ENCODE data around the gene ALG12.
A peak's percentile ranks its signal among the peaks of the same experiment; 100 is the strongest.

ALG12 gene

GRCh38 chr22:49871482-49871881 is 46.8 kb downstream of the ALG12 start:
- H3K36me3 ChIP-seq (ENCODE audit: control insufficient read depth in 5 of 5, insufficient read depth in 5 of 5, low read length in 5 of 5), result peaks cover 0 to 4% (median 2%) of the 10 kb centered on the region in 5 donors
- no peak overlapping the region for H3K27ac ChIP-seq (ENCODE audit: low read depth, low read length)
- H3K4me1 ChIP-seq (ENCODE audit: control insufficient read depth in 5 of 5, insufficient read depth in 5 of 5, low read length in 5 of 5), result peaks cover 0 to 3% (median 0%) of the 10 kb centered on the region in 5 donors
- H3K9ac ChIP-seq (ENCODE audit: low read length in 5 of 5), result no peak overlapping the region
- no peaks in the 10 kb centered on the region for H3K27me3 ChIP-seq (ENCODE audit: control insufficient read depth in 5 of 5, insufficient read depth in 4 of 5, low read length in 5 of 5)
- peaks cover 8 to 27% (median 25%) of the 10 kb centered on the region in 5 donors for H3K9me3 ChIP-seq (ENCODE audit: control insufficient read depth in 5 of 5, low read length in 5 of 5)
- H3K4me3 ChIP-seq (ENCODE audit: low read depth in 1 of 5, low read length in 5 of 5), result no peak overlapping the region

- Histone ChIP-seq H3K9ac (ENCODE audit: low read length in 5 of 5) (no peak overlapping the region), H3K9me3 (ENCODE audit: control insufficient read depth in 5 of 5, low read length in 5 of 5) (peaks cover 13 to 38% (median 34%) of the 10 kb centered on the region in 5 donors), H3K36me3 (ENCODE audit: control insufficient read depth in 5 of 5, insufficient read depth in 5 of 5, low read length in 5 of 5) (peaks cover 0 to 3% (median 2%) of the 10 kb centered on the region in 5 donors), H3K4me3 (ENCODE audit: low read depth in 1 of 5, low read length in 5 of 5) (no peak overlapping the region), H3K27ac (ENCODE audit: low read depth, low read length) (no peak overlapping the region), H3K27me3 (ENCODE audit: control insufficient read depth in 5 of 5, insufficient read depth in 4 of 5, low read length in 5 of 5) (no peaks in the 10 kb centered on the region), H3K4me1 (ENCODE audit: control insufficient read depth in 5 of 5, insufficient read depth in 5 of 5, low read length in 5 of 5) (peaks cover 0 to 3% (median 0%) of the 10 kb centered on the region in 5 donors)
These were observed 48.2 kb downstream of the ALG12 start for GRCh38 chr22:49869845-49870712.

- H3K36me3 ChIP-seq (ENCODE audit: control insufficient read depth in 5 of 5, insufficient read depth in 5 of 5, low read length in 5 of 5), result peaks cover 0 to 3% (median 2%) of the 10 kb centered on the region in 5 donors
- no peak overlapping the region for H3K9ac ChIP-seq (ENCODE audit: low read length in 5 of 5)
- H3K27ac ChIP-seq (ENCODE audit: low read depth, low read length), result no peak overlapping the region
- no peaks in the 10 kb centered on the region for H3K27me3 ChIP-seq (ENCODE audit: control insufficient read depth in 5 of 5, insufficient read depth in 4 of 5, low read length in 5 of 5)
- H3K4me1 ChIP-seq (ENCODE audit: control insufficient read depth in 5 of 5, insufficient read depth in 5 of 5, low read length in 5 of 5), result peaks cover 0 to 3% (median 0%) of the 10 kb centered on the region in 5 donors
- H3K4me3 ChIP-seq (ENCODE audit: low read depth in 1 of 5, low read length in 5 of 5), result no peak overlapping the region
- peaks cover 13 to 39% (median 35%) of the 10 kb centered on the region in 5 donors for H3K9me3 ChIP-seq (ENCODE audit: control insufficient read depth in 5 of 5, low read length in 5 of 5)
These were observed 49.0 kb downstream of the ALG12 start for GRCh38 chr22:49869086-49869830.

GRCh38 chr22:49867303-49868265 is 50.7 kb downstream of the ALG12 start:
- peaks cover 13 to 38% (median 35%) of the 10 kb centered on the region in 5 donors for H3K9me3 ChIP-seq (ENCODE audit: control insufficient read depth in 5 of 5, low read length in 5 of 5)
- H3K4me1 ChIP-seq (ENCODE audit: control insufficient read depth in 5 of 5, insufficient read depth in 5 of 5, low read length in 5 of 5), result peaks cover 0 to 3% (median 0%) of the 10 kb centered on the region in 5 donors
- H3K4me3 ChIP-seq (ENCODE audit: low read depth in 1 of 5, low read length in 5 of 5), result peak overlapping the region in 1 of 5 donors; percentile 15
- H3K36me3 ChIP-seq (ENCODE audit: control insufficient read depth in 5 of 5, insufficient read depth in 5 of 5, low read length in 5 of 5), result peaks cover 0 to 3% (median 0%) of the 10 kb centered on the region in 5 donors
- H3K9ac ChIP-seq (ENCODE audit: low read length in 5 of 5), result no peak overlapping the region
- H3K27me3 ChIP-seq (ENCODE audit: control insufficient read depth in 5 of 5, insufficient read depth in 4 of 5, low read length in 5 of 5), result no peaks in the 10 kb centered on the region
- no peak overlapping the region for H3K27ac ChIP-seq (ENCODE audit: low read depth, low read length)

- H3K27me3 ChIP-seq (ENCODE audit: control insufficient read depth in 5 of 5, insufficient read depth in 4 of 5, low read length in 5 of 5), result no peaks in the 10 kb centered on the region
- H3K4me3 ChIP-seq (ENCODE audit: low read depth in 1 of 5, low read length in 5 of 5), result no peak overlapping the region
- peaks cover 13 to 38% (median 35%) of the 10 kb centered on the region in 5 donors for H3K9me3 ChIP-seq (ENCODE audit: control insufficient read depth in 5 of 5, low read length in 5 of 5)
- H3K9ac ChIP-seq (ENCODE audit: low read length in 5 of 5), result no peak overlapping the region
- peaks cover 0 to 7% (median 4%) of the 10 kb centered on the region in 5 donors for H3K4me1 ChIP-seq (ENCODE audit: control insufficient read depth in 5 of 5, insufficient read depth in 5 of 5, low read length in 5 of 5)
- H3K27ac ChIP-seq (ENCODE audit: low read depth, low read length), result no peak overlapping the region
- H3K36me3 ChIP-seq (ENCODE audit: control insufficient read depth in 5 of 5, insufficient read depth in 5 of 5, low read length in 5 of 5), result peaks cover 0 to 3% (median 0%) of the 10 kb centered on the region in 5 donors
These were observed 51.6 kb downstream of the ALG12 start for GRCh38 chr22:49866646-49867045.

- Histone ChIP-seq H3K36me3 (ENCODE audit: control insufficient read depth in 5 of 5, insufficient read depth in 5 of 5, low read length in 5 of 5) (peaks cover 0 to 3% (median 0%) of the 10 kb centered on the region in 5 donors), H3K9me3 (ENCODE audit: control insufficient read depth in 5 of 5, low read length in 5 of 5) (peaks cover 13 to 38% (median 35%) of the 10 kb centered on the region in 5 donors), H3K4me1 (ENCODE audit: control insufficient read depth in 5 of 5, insufficient read depth in 5 of 5, low read length in 5 of 5) (peaks cover 0 to 7% (median 4%) of the 10 kb centered on the region in 5 donors), H3K4me3 (ENCODE audit: low read depth in 1 of 5, low read length in 5 of 5) (no peak overlapping the region), H3K27ac (ENCODE audit: low read depth, low read length) (no peak overlapping the region), H3K27me3 (ENCODE audit: control insufficient read depth in 5 of 5, insufficient read depth in 4 of 5, low read length in 5 of 5) (no peaks in the 10 kb centered on the region), H3K9ac (ENCODE audit: low read length in 5 of 5) (no peak overlapping the region)
These were observed 52.1 kb downstream of the ALG12 start for GRCh38 chr22:49866134-49866533.

GRCh38 chr22:49865156-49865555 is 53.1 kb downstream of the ALG12 start:
- Histone ChIP-seq H3K9ac (ENCODE audit: low read length in 5 of 5) (no peak overlapping the region), H3K27me3 (ENCODE audit: control insufficient read depth in 5 of 5, insufficient read depth in 4 of 5, low read length in 5 of 5) (no peaks in the 10 kb centered on the region), H3K4me1 (ENCODE audit: control insufficient read depth in 5 of 5, insufficient read depth in 5 of 5, low read length in 5 of 5) (peaks cover 0 to 7% (median 4%) of the 10 kb centered on the region in 5 donors), H3K36me3 (ENCODE audit: control insufficient read depth in 5 of 5, insufficient read depth in 5 of 5, low read length in 5 of 5) (peaks cover 0 to 3% (median 0%) of the 10 kb centered on the region in 5 donors), H3K27ac (ENCODE audit: low read depth, low read length) (no peak overlapping the region), H3K9me3 (ENCODE audit: control insufficient read depth in 5 of 5, low read length in 5 of 5) (peaks cover 13 to 38% (median 34%) of the 10 kb centered on the region in 5 donors), H3K4me3 (ENCODE audit: low read depth in 1 of 5, low read length in 5 of 5) (no peak overlapping the region)

- Histone ChIP-seq H3K4me3 (ENCODE audit: low read depth in 1 of 5, low read length in 5 of 5) (no peak overlapping the region), H3K27me3 (ENCODE audit: control insufficient read depth in 5 of 5, insufficient read depth in 4 of 5, low read length in 5 of 5) (no peaks in the 10 kb centered on the region), H3K27ac (ENCODE audit: low read depth, low read length) (no peak overlapping the region), H3K9me3 (ENCODE audit: control insufficient read depth in 5 of 5, low read length in 5 of 5) (peaks cover 8 to 27% (median 24%) of the 10 kb centered on the region in 5 donors), H3K9ac (ENCODE audit: low read length in 5 of 5) (no peak overlapping the region), H3K36me3 (ENCODE audit: control insufficient read depth in 5 of 5, insufficient read depth in 5 of 5, low read length in 5 of 5) (peaks cover 0 to 3% (median 0%) of the 10 kb centered on the region in 5 donors), H3K4me1 (ENCODE audit: control insufficient read depth in 5 of 5, insufficient read depth in 5 of 5, low read length in 5 of 5) (peaks cover 0 to 7% (median 4%) of the 10 kb centered on the region in 5 donors)
These were observed 54.3 kb downstream of the ALG12 start for GRCh38 chr22:49863931-49864330.

- Histone ChIP-seq H3K4me3 (ENCODE audit: low read depth in 1 of 5, low read length in 5 of 5) (no peak overlapping the region), H3K27ac (ENCODE audit: low read depth, low read length) (no peak overlapping the region)
These were observed 55.8 kb downstream of the ALG12 start for GRCh38 chr22:49862496-49862776.

More at GRCh38 chr22:49862496-49862776, 55.8 kb downstream of the ALG12 start:
- Histone ChIP-seq H3K36me3 (ENCODE audit: control insufficient read depth in 5 of 5, insufficient read depth in 5 of 5, low read length in 5 of 5) (peaks cover 0 to 7% (median 0%) of the 10 kb centered on the region in 5 donors), H3K4me1 (ENCODE audit: control insufficient read depth in 5 of 5, insufficient read depth in 5 of 5, low read length in 5 of 5) (peaks cover 0 to 7% (median 4%) of the 10 kb centered on the region in 5 donors), H3K9me3 (ENCODE audit: control insufficient read depth in 5 of 5, low read length in 5 of 5) (peaks cover 8 to 22% (median 21%) of the 10 kb centered on the region in 5 donors), H3K9ac (ENCODE audit: low read length in 5 of 5) (no peak overlapping the region), H3K27me3 (ENCODE audit: control insufficient read depth in 5 of 5, insufficient read depth in 4 of 5, low read length in 5 of 5) (no peaks in the 10 kb centered on the region)

Measured in subcutaneous abdominal adipose tissue (tissue), 5 donors.